ENCODE measurements around the gene RAPSN. TPM values are rescaled to one million over a fixed set of nuclear protein-coding genes. Genes with fewer than 3 reads are reported as not detected.

The RAPSN gene
- total RNA-seq, 4 donors from 2014 or later = not detected

DNA sequence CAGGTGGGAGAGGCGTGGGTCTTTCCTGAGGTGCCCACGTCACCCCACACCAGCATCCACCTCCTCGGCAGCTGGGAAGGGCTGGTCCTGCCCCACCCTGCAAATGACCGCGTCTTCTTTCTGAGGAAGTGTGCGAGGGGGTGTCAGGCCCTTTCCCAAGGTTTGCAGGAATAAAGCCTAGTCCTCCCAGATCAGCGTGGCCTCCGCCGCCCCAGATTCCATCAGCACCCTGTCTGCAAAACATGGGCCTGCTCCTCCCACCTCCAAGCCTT lies 55.0 kb downstream of the RAPSN start:
- 90% methylated on average over 9 of the region's 9 CpGs; no CpG with 5 or more reads in 1 of the 2 donors for WGBS, 2 donors (ENCODE audit: low coverage in 1 of 2)
- Histone ChIP-seq H3K27me3 (no peaks in the 10 kb centered on the region), H3K36me3 (no peaks in the 10 kb centered on the region), H3K4me1 (peaks cover 0 to 18% (median 11%) of the 10 kb centered on the region in 4 donors), H3K27ac (peak overlapping the region; percentile 66 to 80 (median 78)), H3K9me3 (no peaks in the 10 kb centered on the region), H3K4me3 (no peak overlapping the region)
- in situ Hi-C loops (cut with MboI; ENCODE audit: low pct_ligation_motif_present in 1 of 4, low pct_unique_long_range_greater_than_20kb in 1 of 4, low sequenced_read_pairs in 3 of 4) = no loop called here
- no peak for DNase-seq
- TF ChIP-seq EP300 (IDR thresholded peaks at IDR 0.05; ENCODE audit: low read depth) = no peak
- TF ChIP-seq, protein P1, sequence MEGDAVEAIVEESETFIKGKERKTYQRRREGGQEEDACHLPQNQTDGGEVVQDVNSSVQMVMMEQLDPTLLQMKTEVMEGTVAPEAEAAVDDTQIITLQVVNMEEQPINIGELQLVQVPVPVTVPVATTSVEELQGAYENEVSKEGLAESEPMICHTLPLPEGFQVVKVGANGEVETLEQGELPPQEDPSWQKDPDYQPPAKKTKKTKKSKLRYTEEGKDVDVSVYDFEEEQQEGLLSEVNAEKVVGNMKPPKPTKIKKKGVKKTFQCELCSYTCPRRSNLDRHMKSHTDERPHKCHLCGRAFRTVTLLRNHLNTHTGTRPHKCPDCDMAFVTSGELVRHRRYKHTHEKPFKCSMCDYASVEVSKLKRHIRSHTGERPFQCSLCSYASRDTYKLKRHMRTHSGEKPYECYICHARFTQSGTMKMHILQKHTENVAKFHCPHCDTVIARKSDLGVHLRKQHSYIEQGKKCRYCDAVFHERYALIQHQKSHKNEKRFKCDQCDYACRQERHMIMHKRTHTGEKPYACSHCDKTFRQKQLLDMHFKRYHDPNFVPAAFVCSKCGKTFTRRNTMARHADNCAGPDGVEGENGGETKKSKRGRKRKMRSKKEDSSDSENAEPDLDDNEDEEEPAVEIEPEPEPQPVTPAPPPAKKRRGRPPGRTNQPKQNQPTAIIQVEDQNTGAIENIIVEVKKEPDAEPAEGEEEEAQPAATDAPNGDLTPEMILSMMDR (IDR thresholded peaks at IDR 0.05) = no peak
- no peak for TF ChIP-seq POLR2AphosphoS5 (IDR thresholded peaks at IDR 0.05)
- no peak for TF ChIP-seq POLR2A (IDR thresholded peaks at IDR 0.05)
- intact Hi-C loops (cut with DNase I; ENCODE audit: low total_unique reads) = no loop called here

DNA sequence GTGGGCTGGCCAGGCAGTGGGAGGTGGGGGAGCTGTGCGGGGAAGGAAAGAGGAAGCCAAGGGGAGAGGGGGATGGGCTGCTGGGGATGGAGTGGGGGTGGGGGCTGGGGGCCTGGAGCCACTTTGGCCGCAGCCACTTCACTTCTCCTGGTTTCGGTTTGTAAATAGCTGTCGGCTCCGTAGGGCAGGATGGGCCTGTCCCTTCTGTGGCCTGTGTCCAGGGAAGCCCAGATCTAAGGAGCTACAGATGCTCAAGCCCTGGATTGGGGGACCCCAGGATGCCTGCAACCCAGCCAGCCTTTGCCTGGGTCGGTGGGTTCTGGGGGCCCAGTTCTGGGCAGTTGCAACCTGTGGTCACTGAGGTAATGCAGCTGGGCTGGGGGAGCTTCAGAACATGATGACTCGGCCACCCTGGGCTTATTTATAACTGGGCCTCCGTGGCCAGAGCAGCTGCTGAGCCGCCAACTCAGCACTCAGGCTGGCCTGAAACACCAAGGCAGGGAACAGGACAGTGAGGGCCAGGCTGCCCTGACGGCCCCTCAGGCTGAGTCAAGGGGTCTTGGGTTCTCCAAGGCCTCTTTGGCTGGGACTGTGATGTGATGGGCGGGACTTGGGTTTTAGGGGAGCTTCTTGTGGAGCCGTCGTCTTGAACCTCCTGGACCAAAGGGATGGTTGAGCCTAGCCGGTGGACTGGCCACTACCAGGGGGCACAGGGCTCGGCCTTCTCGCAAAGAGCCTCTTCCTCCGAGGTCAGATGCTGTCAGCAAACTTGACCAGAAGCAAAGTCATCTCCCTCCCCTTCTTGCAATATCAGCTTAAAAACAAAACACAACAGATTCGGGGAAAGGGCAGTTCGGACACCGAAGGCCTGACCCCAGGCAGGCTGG lies 55.5 kb downstream of the RAPSN start:
- TF ChIP-seq POLR2A (IDR thresholded peaks at IDR 0.05) (no peak), EP300 (IDR thresholded peaks at IDR 0.05; ENCODE audit: low read depth) (no peak), POLR2AphosphoS5 (IDR thresholded peaks at IDR 0.05) (peak in 1 of 3 donors; percentile 30)
- TF ChIP-seq, protein P1 (IDR thresholded peaks at IDR 0.05) = no peak
- Histone ChIP-seq H3K36me3 (no peaks in the 10 kb centered on the region), H3K4me1 (peaks cover 0 to 18% (median 11%) of the 10 kb centered on the region in 4 donors), H3K9me3 (no peaks in the 10 kb centered on the region), H3K27ac (peak overlapping the region; percentile 66 to 80 (median 78)), H3K27me3 (no peaks in the 10 kb centered on the region), H3K4me3 (no peak overlapping the region)
- WGBS, 2 donors (ENCODE audit: low coverage in 1 of 2) = 40 to 71% methylated on average over 1 to 12 of the region's 20 CpGs
- DNase-seq = no peak
- intact Hi-C loops (cut with DNase I; ENCODE audit: low total_unique reads) (no loop called here), in situ Hi-C loops (cut with MboI; ENCODE audit: low pct_ligation_motif_present in 1 of 4, low pct_unique_long_range_greater_than_20kb in 1 of 4, low sequenced_read_pairs in 3 of 4) (no loop called here)

DNA sequence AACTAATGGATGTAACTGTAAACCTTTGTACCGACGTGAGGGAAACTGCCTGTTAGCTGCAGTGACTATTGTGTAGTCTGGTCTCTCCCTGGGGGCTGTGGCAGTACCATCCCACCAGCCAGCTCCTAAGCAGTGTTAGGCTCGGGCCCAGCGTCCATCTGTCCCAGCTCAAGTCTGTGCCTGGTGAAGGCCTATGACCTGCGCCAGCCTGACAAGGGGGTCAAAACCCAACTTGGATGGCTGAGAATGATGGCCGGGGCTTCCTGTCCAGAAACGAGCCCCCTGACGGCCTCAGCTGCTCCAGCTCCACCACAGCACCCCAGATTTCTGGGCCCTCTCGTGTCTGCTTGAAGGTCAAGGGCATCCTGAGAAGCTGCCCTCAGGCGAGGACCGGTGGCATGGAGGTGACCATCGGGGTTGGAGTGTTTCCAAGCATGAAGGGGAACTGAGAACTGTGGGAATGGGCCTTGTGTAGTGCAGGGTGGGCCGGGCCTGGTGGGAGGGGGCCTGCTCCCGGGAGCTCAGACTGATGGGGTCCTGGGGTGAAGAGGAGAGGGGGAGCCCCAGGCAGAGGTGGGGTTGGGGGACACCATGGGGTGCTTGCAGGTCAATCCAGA lies 56.3 kb downstream of the RAPSN start:
- H3K36me3 ChIP-seq = no peaks in the 10 kb centered on the region
- peaks cover 0 to 18% (median 11%) of the 10 kb centered on the region in 4 donors for H3K4me1 ChIP-seq
- in situ Hi-C loops (cut with MboI; ENCODE audit: low pct_ligation_motif_present in 1 of 4, low pct_unique_long_range_greater_than_20kb in 1 of 4, low sequenced_read_pairs in 3 of 4) (no loop called here), intact Hi-C loops (cut with DNase I; ENCODE audit: low total_unique reads) (no loop called here)
- no peaks in the 10 kb centered on the region for H3K27me3 ChIP-seq
- TF ChIP-seq POLR2AphosphoS5 (IDR thresholded peaks at IDR 0.05) (no peak), POLR2A (IDR thresholded peaks at IDR 0.05) (no peak), EP300 (IDR thresholded peaks at IDR 0.05; ENCODE audit: low read depth) (no peak)
- TF ChIP-seq, protein P1 (IDR thresholded peaks at IDR 0.05) = no peak
- DNase-seq = no peak
- WGBS, 2 donors (ENCODE audit: low coverage in 1 of 2) = 88% methylated on average over 4 to 14 of the region's 14 CpGs
- peak overlapping the region; percentile 66 to 80 (median 78) for H3K27ac ChIP-seq
- H3K4me3 ChIP-seq = no peak overlapping the region
- no peaks in the 10 kb centered on the region for H3K9me3 ChIP-seq

DNA sequence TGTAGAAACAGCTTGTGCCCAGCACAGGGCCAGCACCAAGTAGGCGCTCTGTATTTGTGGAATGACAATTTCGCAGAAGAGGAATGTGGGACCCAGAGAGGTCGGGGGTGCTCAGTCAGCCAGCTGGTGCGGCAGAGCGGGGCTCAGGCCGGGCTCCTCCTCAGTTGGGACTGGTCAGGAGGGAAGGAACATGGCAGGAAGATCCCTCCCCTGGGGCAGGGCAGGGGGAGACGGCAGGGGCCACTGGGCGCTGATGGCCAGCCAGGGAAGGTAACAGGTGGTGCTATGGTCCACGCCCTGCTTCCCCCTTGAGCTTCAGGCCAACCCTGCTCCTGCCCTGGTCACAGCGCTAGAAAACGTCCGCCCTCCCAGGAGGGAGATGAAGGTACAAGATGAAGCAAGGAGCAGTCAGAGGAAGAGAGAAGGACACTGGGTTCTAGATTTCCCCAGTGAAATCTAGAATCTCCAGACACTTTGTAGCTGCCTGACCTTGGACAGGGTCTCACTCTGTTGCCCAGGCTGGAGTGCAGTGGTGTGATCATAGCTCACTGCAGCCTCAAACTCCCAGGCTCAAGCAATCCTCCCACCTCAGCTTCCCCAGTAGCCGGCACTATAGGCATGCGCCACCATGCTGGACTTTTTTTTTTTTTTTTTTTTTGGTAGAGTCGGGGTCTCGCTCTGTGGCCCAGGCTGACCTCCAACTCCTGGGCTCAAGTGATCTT lies 57.1 kb downstream of the RAPSN start:
- Histone ChIP-seq H3K27ac (peak overlapping the region in 3 of 4 donors; percentile 53 to 78 (median 66)), H3K4me1 (peaks cover 0 to 18% (median 11%) of the 10 kb centered on the region in 4 donors), H3K4me3 (no peak overlapping the region), H3K36me3 (no peaks in the 10 kb centered on the region), H3K9me3 (no peaks in the 10 kb centered on the region), H3K27me3 (no peaks in the 10 kb centered on the region)
- DNase-seq = no peak
- WGBS, 2 donors (ENCODE audit: low coverage in 1 of 2) = 80 to 94% methylated on average over 10 to 16 of the region's 16 CpGs
- in situ Hi-C loops (cut with MboI; ENCODE audit: low pct_ligation_motif_present in 1 of 4, low pct_unique_long_range_greater_than_20kb in 1 of 4, low sequenced_read_pairs in 3 of 4) = no loop called here
- intact Hi-C loops (cut with DNase I; ENCODE audit: low total_unique reads) = no loop called here
- TF ChIP-seq POLR2AphosphoS5 (IDR thresholded peaks at IDR 0.05) (no peak), POLR2A (IDR thresholded peaks at IDR 0.05) (no peak), EP300 (IDR thresholded peaks at IDR 0.05; ENCODE audit: low read depth) (no peak)
- TF ChIP-seq, protein P1 (IDR thresholded peaks at IDR 0.05) = no peak

Measured in transverse colon (tissue), 4 donors.